Body of pancreas (tissue), 4 donors: ENCODE measurements around the gene PSMC3.

Experiments used
- CTCF ChIP-seq, 7 experiments: fragments of 450-650 bp in 4 of 7; fragments of 200-600 bp in 3 of 7; sonication (generic) in 3 of 7; IDR thresholded peaks; one replicate each; pipeline ENCODE4 v1.5.1; 2016 to 2019; ENCODE audit warnings: antibody characterized with exemption in 7 of 7
- POLR2A ChIP-seq, 3 donors: fragments of 450-650 bp; IDR thresholded peaks; one replicate each; pipeline ENCODE4 v1.6.1; 2016; ENCODE audit warnings: antibody characterized with exemption in 3 of 3, mild to moderate bottlenecking in 2 of 3

- TF ChIP-seq POLR2A (IDR thresholded peaks at IDR 0.05) (no peak), CTCF (IDR thresholded peaks at IDR 0.05) (no peak)
Observed at GRCh38 chr11:47383071-47383470, 43.2 kb downstream of the PSMC3 start.
